ENCODE results near the gene PRDX1.
"Not testable (repeated sequence)": the region's sequence is repeated elsewhere in the genome, so short reads cannot be mapped to it uniquely, and the experiment has no call there.

Gene PRDX1

GRCh38 chr1:45535988-45536766 lies 14.5 kb upstream of the PRDX1 start:
- no peak for DNase-seq

DNA sequence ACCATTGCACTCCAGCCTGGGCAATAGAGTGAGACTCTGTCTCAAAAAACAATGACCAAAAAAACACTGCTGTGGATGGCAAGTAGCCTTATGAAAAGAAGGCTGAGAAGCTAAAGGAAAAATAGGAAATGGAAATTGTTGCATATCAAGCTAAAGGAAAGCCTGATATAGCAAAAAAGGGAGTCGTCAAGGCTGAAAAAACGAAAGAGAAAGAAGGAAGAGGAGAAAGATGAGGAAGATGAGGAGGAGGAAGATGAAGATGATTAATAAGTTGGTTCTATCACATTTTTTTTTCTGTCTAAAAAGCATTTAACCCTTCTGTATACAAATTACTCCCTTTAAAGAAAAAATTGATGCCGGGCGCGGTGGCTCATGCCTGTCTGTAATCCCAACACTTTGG lies 10.2 kb upstream of the PRDX1 start:
- no peak for DNase-seq

GRCh38 chr1:45530632-45531135 lies 9.0 kb upstream of the PRDX1 start:
- DNase-seq: no peak

GRCh38 chr1:45526135-45526644 lies 4.5 kb upstream of the PRDX1 start:
- no peak for DNase-seq

- DNase-seq: not testable (repeated sequence)
Measured at GRCh38 chr1:45523975-45524374, 2.3 kb upstream of the PRDX1 start.

DNA sequence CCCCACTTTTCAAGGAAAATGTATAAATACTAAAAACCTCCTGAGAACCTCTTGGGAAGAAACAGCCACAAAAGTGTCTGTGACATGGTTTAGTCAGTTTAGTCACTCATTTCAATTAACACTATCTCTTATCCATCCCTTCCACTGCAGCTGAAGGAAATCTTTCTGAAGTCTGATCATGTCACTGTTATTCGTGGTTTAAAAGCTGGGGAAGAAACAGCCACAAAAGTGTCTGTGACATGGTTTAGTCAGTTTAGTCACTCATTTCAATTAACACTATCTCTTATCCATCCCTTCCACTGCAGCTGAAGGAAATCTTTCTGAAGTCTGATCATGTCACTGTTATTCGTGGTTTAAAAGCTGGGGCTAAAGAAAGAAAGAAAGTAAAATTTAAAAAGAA lies 1.8 kb upstream of the PRDX1 start:
- DNase-seq: not testable (repeated sequence)

DNA sequence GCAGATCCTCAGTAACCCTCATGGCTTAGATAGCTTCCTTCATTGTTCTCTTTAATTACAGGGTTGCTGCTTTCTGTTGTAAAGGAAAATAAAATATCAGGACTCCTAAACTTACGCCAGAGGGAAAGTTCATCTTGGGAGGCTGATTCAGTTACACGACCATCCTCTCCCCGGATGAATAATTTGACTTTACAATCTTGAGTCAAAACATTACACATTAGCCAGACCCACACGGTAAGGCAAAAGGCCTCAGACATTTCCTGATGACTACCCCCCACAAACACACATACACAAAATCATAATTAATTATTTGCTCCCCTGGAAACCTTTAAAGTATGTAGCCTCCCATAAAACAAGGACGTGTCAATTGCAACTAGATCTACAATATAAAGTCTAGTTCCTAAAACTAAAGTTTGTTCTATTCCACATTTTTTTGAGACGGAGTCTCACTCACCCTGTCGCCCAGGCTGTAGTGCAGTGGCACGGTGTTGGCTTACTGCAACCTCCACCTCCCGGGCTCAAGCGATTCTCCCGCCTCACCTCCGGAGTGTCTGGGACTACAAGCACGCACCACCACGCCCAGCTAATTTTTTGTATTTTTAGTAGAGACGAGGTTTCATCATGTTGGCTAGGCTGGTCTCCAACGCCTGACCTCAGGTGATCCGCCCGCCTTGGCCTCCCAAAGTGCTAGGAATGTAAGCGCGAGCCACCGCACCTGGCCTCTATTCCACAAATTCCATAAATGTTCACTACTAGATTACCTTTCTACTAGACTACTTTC lies 830 bp upstream of the PRDX1 start:
- peak; percentile 17 for DNase-seq

- DNase-seq: not testable (repeated sequence)
Measured at GRCh38 chr1:45519774-45520173, 1.9 kb downstream of the PRDX1 start.

DNA sequence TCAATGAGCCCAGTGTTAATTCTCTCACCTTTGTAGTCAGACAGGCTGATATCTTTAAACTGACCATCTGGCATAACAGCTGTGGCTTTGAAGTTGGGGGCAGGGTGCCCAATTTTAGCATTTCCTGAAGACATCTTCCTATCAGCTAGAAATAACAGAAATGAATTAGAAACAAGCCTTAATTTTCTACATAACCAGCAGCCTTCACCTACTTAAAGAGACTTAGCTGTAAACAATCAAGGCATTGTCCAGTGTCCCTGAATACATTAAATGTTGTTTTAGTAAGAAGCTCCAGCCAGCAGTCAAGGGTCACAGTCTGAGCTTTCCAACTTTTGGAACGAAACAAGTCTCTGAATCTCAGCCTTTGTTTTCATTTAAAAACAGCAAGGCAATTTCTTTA lies 2.8 kb downstream of the PRDX1 start:
- DNase-seq: no peak

DNA sequence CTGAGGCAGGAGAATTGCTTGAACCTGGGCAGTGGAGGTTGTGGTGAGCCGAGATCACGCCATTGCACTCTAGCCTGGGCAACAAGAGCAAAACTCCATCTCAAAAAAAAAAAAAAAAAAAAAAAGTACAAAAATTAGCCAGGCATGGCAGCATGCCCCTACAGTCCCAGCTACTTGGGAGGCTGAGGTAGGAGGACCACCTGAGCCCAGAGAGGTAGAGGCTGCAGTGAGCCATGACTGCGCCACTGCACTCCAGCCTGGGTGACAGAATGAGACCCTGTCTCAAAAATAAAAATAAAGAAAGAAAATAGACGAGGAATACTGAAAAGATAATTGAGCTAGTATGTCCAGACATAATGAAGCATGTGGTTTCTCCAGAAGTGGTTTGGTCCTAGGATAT lies 3.3 kb downstream of the PRDX1 start:
- not testable (repeated sequence) for DNase-seq

GRCh38 chr1:45516465-45516864 lies 5.2 kb downstream of the PRDX1 start:
- no peak for DNase-seq

DNA sequence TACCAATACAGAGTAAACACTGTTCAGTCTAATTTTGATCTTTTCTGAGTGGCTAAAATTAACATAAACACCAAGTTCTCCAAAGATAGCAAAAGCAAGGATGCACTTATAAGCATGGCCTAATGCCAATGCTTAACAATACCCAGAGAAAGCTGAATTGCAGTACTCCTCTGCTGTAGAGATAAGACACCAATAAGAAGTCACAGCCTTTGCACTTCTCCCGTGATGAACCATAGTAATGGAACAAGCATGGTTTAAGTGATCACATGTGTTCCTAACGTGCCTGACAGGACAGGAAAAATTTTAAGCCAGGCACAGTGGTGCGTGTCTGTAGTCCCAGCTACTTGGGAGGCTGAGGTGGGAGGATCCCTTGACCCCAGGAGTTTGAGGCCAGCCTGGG lies 5.6 kb downstream of the PRDX1 start:
- no peak for DNase-seq

GRCh38 chr1:45513532-45514260 lies 8.0 kb downstream of the PRDX1 start:
- DNase-seq: not testable (repeated sequence)

GRCh38 chr1:45512641-45513054 lies 9.0 kb downstream of the PRDX1 start:
- peak; percentile 66 for DNase-seq

- no peak for DNase-seq
Measured at GRCh38 chr1:45510972-45511527, 10.6 kb downstream of the PRDX1 start.

- no peak for DNase-seq
Measured at GRCh38 chr1:45510036-45510971, 11.4 kb downstream of the PRDX1 start.

- DNase-seq: no peak
Measured at GRCh38 chr1:45508295-45509151, 13.2 kb downstream of the PRDX1 start.

GRCh38 chr1:45507893-45508292 lies 13.8 kb downstream of the PRDX1 start:
- no peak for DNase-seq

DNA sequence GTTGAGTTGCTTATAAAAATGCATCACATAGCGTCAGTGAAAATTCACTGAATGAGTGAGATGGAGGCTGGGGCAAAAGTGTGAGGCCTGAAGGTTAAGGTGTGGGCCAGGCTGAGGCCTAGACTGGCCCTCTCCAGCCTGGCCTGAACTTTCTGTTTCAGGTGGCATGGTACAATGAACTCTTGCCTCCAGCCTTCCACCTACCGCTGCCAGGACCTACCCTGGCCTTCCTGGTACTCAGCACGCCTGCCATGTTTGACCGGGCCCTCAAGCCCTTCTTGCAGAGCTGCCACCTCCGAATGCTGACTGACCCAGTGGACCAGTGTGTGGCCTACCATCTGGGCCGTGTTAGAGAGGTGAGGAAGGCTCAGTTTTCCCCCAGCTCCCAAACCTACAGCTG lies 14.5 kb downstream of the PRDX1 start:
- no peak for DNase-seq

All from CD4-positive, alpha-beta T cell treated with Interleukin-6 for 4 hours (primary cell).